RCC 7860 (cell line): ENCODE data around the gene RCOR1.
"Not testable (repeated sequence)": the region's sequence is repeated elsewhere in the genome, so short reads cannot be mapped to it uniquely, and the experiment has no call there.

Source experiments
- DNase-seq: peaks from one replicate; pipeline ENCODE4 v3.0.0-alpha.2; 2015; ENCODE audit warnings: low spot score
- FAIRE-seq: peaks from 2 replicates; lab custom pipeline; 2012; peaks lifted over from hg19 to GRCh38; lab: Jason Lieb, UNC

Gene RCOR1

GRCh38 chr14:102590667-102591099, 1.8 kb upstream of the RCOR1 start:
- no peak for DNase-seq
- no peak for FAIRE-seq

DNA sequence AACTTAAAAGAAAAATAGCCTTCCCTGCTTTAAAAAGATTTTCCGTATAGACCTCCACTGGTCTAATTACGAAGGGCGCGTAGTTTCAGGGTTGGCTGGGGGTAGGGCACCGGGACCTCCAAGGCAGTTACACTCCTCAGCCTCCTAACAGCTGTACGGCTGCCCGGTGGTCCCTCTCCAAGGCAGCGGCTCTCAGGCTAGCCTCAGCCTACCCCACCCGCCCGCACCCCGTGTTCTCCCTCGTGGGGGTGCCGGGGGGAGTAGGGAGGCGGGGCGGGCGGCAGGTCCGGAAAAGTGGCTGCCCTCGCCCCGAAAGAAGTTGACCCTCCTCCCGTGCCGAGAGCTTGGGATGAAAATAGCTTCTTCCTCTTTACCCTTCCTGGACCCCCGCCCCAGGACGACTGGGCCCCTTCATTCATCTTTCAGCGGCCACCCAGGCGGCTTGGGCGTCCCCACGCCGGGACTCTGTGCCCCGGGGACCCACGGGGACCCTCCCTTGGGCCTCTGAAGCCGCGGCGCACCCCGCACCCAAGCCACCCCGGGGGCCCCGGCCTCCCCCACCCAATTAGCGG, 991 bp upstream of the RCOR1 start:
- FAIRE-seq (no peak), DNase-seq (no peak)

DNA sequence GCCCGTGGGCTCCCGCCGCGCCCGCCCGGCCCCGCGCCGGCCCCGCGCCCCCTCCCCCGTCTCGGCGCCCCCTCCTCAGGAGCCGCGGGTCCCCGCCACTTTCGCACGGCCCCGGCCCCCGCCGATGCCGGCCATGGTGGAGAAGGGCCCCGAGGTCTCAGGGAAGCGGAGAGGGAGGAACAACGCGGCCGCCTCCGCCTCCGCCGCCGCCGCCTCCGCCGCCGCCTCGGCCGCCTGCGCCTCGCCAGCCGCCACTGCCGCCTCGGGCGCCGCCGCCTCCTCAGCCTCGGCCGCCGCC, 263 bp downstream of the RCOR1 start:
- DNase-seq (no peak), FAIRE-seq (no peak)

DNA sequence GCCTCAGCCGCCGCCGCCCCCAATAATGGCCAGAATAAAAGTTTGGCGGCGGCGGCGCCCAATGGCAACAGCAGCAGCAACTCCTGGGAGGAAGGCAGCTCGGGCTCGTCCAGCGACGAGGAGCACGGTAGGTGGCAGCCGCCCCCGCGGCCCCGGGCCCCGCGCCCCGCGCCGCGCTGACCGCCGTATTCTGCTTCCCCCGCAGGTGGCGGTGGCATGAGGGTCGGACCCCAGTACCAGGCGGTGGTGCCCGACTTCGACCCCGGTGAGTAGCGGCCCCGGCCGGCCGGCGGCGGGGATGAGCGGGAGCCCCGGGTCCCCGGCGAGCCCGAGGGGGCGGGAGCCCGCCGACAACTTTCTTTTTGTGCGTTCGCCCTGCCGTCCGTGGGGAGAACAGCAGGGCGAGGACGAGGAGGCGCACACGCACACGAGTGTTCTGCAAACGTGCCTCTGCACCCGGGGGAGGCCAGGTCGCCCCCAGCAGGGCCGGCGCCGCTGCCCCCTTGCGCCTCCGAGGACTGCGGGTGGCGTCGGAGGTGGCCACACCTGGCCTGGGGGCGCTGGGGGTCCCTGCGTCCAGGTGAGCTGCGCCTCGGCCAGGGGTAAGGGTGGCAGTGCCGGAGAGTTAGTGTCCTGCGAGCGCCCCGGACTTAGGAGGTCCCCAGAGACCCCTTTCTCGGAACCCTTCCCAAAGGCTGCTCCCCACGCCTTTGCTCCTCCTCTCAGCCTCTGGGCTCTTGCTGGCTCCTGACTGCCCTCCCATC, 794 bp downstream of the RCOR1 start:
- DNase-seq, result no peak
- no peak for FAIRE-seq

DNA sequence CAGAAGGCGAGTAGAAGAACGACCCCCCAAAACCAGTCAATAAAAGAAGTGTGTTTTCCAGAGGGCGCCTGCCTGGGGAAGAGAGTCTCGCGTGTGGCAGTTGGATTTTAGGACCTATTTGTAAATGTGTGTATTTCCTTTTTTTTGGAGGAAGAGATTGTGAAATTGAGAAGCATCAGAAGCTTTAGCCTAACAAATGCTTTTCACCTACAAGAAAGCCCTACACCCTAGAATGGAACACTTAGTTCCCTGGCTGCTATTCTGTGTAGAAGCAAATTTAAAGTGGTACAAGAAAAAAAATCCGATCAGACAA, 1.3 kb downstream of the RCOR1 start:
- FAIRE-seq (no peak), DNase-seq (no peak)

- peak; percentile 29 for DNase-seq
- FAIRE-seq, result peak; percentile 57
Measured at GRCh38 chr14:102594514-102595175, 2.2 kb downstream of the RCOR1 start.

DNA sequence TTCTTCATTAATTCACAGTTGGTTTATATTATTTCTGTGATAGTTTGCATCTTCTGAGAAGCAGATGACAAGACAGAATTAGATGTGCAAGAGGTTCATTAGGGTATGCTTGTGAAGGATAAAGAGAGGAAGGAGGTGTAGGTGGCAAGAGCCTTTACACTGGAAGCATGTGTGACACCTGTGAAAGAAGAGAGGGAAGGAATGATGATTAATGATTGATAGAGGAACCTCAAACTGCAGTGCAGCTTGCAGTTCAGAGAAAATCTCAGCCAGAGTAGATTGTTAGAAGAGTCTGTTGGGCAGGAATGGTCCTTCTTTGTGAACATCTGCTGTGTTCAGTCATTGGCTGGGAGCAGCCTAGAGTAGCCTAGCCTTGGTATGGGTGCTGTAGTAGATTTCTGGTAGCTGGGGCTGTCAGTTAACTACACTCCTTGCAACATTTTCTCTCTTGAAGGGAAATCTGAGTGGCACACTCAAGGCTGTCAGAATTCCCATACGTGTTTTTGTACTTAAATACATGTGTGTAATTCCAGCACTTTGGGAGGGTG, 9.0 kb downstream of the RCOR1 start:
- DNase-seq (no peak), FAIRE-seq (no peak)

- FAIRE-seq (no peak), DNase-seq (no peak)
Measured at GRCh38 chr14:102602421-102603292, 10.2 kb downstream of the RCOR1 start.

GRCh38 chr14:102603293-102603907, 11.0 kb downstream of the RCOR1 start:
- FAIRE-seq (no peak), DNase-seq (no peak)

DNA sequence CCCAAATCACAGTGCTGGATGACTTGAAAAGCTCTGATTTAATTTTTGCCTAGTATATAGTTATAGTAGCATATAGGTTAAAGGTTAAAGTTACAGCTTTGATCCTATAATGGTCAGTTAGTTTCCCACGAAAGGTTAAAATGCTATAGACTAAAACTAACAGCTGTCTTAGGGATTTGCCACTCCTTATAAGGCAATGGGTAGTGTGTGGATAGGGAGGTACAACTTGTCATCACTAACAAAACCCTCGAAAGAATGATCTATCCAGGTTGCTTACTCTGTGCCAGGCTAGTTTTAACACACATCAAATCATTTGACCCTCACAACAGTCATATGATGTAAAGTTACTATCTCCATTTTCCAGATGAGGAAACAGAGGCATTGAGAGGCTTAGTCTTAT, 11.7 kb downstream of the RCOR1 start:
- DNase-seq, result no peak
- FAIRE-seq, result no peak

GRCh38 chr14:102605029-102605428, 12.6 kb downstream of the RCOR1 start:
- DNase-seq, result no peak
- FAIRE-seq, result no peak

DNA sequence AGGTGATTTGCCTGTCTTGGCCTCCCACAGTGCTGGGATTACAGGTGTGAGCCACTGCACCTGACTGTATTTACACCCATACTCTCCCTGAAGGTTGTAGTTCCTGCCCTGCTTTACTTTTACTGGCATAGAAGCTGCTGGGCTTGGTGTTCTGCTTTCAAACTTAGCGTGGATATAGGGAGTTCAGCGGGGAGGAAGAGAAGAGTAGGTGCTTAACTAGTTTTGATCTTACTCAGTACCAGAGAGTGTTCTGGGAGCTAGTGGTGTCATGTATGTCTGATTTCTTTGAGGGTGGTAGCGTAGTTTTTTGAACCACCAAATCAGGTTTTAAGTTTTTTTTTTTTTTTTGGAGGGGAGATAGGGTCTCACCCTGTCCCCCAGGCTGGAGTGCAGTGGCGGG, 13.8 kb downstream of the RCOR1 start:
- FAIRE-seq (no peak), DNase-seq (no peak)

GRCh38 chr14:102608064-102608446, 15.6 kb downstream of the RCOR1 start:
- FAIRE-seq, result no peak
- no peak for DNase-seq

DNA sequence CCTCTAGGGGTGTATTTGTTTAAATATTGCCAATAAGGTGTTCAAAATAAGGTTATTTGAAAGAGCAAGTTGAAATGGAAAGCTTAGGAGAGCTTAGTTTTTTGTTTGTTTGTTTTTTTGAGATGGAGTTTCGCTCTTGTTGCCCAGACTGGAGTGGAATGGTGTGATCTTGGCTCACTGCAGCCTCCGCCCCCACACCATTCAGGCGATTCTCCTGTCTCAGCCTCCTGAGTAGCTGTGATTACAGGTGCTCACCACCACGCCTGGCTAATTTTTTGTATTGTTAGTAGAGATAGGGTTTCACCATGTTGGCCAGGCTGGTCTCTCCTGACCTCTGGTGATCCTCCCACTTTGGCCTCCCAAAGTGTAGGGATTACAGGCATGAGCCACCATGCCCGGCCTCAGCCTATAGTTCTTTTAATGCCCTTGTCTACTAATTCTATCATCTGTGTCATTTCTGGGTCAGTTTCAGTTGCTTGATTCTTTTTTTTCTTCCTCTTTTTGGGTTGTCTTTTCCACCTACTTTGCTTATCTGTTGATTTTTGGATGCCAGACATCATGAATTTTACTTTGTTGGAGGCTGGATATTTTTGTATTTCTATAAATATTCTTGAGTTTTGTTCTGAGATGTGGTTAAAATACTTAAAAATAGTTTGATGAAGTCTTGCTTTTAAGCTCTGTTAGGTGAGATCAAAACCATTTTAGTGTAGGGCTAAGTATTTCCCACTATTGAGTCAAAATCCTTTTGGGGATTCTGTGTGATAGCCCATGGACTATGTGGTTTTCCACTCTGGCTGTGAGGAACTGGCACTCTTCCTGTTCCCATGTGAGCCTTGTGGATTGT, 18.7 kb downstream of the RCOR1 start:
- FAIRE-seq (no peak), DNase-seq (no peak)

DNA sequence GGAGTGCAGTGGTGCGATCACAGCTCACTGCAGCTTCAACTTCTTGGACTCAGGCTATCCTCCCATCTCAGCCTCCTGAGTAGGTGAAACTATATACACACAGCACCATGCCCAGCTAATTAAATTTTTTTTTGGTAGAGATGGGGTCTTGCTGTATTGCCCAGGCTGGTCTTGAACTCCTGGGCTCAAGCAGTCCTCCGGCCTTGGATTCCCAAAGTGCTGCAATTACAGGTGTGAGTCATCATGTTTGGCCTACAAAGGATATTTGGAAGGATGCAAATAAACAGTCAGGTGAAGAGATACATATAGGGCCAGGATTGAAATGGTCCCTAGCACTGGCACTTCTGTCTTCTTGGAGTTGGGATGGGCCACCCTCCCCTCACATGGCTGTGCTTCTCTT, 23.9 kb downstream of the RCOR1 start:
- DNase-seq, result no peak
- FAIRE-seq, result no peak

DNA sequence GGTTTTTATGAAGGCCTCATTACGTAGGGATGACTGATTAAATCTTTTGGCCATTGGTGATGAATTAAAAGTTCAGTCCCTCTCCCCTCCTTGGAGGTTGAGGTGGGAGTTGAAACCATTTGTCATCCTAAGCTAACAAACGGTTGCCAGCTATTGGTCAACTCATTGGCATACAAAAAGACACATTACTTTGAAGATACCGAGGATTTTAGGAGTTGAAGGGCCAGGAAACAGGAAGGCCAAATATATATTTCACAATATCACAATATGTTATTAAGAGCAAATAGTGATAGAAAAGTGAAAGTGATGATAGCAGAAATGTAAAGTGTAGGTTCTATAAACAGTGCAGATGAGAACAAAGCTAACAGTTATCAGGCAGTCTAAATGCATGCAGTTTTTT, 24.4 kb downstream of the RCOR1 start:
- FAIRE-seq (no peak), DNase-seq (no peak)

DNA sequence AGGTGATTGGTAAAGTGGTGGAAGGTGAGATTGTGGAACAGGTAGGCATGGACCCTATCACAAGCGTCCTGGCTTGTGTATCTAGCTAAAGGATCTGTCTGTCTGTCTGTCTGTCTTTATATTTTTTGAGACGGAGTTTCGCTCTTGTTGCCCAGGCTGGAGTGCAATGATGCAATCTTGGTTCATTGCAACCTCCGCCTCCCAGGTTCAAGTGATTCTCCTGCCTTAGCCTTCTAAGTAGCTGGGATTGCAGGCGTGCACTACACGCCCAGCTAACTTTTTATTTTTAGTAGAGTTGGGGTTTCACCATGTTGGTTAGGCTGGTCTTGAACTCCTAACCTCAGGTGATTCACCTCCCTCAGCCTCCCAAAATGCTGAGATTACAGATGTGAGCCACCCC, 26.6 kb downstream of the RCOR1 start:
- not testable (repeated sequence) for DNase-seq, FAIRE-seq

GRCh38 chr14:102620413-102620812, 28.0 kb downstream of the RCOR1 start:
- DNase-seq (peak; percentile 43), FAIRE-seq (no peak)

DNA sequence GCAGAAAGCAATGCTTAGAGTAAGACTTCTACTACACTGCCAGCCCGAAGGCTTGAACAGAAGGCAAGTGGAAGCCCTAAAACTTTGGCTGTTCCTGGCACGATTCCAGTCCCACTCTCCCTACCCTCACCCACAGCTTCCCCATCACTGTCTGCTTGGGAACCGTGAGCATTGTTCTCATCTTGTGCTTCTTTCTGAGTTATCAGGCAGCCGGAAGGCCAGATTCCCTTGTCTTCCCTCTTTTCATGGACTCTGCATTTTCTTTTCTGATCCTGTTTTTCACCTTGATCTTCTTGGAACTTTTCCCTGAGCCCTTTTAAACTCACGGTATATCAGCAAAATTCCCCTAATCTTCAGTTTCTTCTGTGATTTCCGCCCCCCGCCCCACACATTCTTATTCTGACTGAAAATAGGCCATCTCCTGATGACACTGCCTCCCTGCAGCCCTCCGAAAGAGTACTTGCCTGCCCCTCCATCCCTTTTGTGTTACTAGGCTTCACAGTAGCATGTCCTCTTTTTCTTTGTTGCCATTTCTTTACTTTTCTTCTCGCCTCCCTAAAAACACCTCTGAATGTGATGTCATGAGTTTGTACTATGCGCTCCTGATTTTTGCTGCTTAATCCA, 29.9 kb downstream of the RCOR1 start:
- DNase-seq (no peak), FAIRE-seq (no peak)

GRCh38 chr14:102624666-102625065, 32.2 kb downstream of the RCOR1 start:
- no peak for DNase-seq
- no peak for FAIRE-seq
